HG02884 (cell line): ENCODE results near the gene NQO1.

Experiments
- ATAC-seq: cut with Tn5 transposase; IDR thresholded peaks from one replicate; pipeline ENCODE4 v1.9.1; 2021; ENCODE audit warnings: mild to moderate bottlenecking, moderate library complexity; ENCODE audit not compliant: unreplicated experiment

NQO1 gene

GRCh38 chr16:69707920-69708683, 18.3 kb downstream of the NQO1 start:
- ATAC-seq: no peak

GRCh38 chr16:69706975-69707340, 19.4 kb downstream of the NQO1 start:
- ATAC-seq: no peak

- no peak for ATAC-seq
Observed at GRCh38 chr16:69706256-69706974, 19.9 kb downstream of the NQO1 start.

- no peak for ATAC-seq
Observed at GRCh38 chr16:69703638-69704037, 22.7 kb downstream of the NQO1 start.

DNA sequence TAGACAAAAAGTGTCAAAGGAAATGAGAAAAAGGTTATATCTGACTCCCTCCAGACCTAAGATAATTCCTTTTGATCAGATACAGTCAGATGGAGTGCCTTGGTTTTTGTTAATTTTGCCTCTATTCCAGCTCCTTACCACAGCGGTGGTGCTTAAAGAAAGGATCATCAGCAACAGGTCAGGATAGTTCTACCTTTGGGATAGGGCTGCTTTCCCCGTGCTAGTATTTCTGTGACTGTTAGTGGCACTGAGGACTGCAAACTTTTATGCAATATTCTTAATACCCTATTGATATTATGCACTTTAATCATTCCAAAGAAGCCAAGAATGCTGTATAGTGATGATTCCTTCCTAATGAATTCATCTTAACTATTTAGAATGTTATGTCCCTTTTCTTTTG, 24.5 kb downstream of the NQO1 start:
- no peak for ATAC-seq

DNA sequence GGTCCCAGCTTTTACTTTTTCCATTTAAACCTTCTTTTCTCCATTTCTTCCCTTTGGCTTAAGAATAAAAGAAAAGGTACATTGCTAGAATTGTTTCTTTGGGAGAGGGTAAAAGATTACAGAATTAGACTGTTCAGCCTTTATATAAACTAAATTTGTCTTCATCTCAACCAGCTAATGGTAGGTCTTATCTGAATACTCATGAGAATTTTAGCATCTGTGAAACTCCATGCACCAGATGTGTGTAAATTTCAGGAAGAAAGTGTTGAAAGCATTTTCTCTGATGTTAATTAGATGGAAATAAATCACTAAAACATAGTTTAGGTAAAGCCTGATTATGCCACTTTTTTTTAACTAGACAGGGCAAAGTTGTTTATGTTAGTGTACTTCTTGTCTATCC, 24.9 kb downstream of the NQO1 start:
- no peak for ATAC-seq

DNA sequence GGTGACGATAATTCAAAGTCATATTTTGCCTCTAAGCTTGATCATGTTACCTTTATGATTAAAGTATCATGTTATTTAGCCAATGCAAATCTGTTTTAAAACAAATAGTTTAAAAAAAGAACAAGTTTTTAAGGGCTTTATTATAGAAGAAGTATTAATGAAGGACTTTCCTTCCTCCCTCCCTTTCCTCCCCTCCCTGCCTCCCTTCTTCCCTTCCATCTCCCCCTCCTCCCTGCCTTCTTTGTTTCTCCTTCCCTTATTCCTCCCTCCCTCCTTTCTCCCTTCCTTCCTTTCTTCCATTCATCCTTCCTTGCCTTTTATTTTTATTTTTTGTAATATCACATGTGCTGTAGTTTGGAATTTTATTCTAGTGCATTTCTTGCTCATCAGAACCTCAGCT, 26.4 kb downstream of the NQO1 start:
- no peak for ATAC-seq

DNA sequence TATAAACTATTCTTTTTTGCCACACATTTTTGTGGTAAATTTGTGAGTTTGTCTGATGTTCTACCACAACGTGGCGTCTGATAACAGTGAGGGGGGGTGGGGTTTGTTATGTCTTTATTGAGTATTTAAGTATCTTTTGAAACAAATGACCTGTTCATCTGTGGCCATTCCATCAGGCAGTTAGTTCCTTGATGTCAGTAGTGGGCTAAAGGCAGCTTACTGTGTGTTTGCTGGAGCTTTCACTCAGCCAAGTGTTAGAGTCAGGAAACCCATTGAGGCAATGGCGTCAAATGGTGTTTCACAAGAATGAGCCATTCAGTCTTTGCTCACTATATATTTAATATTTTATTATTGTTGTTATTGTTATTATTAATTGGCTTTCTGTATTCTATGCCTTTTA, 28.0 kb downstream of the NQO1 start:
- no peak for ATAC-seq

DNA sequence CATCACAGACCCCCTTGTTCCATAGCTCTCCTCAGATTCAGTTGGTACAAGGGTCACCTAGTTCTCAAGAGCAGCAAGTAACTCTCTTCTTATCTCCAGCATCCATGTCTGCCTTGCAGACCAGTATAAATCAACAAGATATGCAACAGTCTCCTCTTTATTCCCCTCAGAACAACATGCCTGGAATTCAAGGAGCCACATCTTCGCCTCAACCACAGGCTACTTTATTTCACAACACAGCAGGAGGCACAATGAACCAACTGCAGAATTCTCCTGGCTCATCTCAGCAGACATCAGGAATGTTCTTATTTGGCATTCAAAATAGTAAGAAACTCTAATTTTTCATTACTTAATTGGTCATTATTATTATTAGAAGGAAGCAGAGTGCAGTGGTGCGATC, 32.4 kb downstream of the NQO1 start:
- ATAC-seq: no peak

DNA sequence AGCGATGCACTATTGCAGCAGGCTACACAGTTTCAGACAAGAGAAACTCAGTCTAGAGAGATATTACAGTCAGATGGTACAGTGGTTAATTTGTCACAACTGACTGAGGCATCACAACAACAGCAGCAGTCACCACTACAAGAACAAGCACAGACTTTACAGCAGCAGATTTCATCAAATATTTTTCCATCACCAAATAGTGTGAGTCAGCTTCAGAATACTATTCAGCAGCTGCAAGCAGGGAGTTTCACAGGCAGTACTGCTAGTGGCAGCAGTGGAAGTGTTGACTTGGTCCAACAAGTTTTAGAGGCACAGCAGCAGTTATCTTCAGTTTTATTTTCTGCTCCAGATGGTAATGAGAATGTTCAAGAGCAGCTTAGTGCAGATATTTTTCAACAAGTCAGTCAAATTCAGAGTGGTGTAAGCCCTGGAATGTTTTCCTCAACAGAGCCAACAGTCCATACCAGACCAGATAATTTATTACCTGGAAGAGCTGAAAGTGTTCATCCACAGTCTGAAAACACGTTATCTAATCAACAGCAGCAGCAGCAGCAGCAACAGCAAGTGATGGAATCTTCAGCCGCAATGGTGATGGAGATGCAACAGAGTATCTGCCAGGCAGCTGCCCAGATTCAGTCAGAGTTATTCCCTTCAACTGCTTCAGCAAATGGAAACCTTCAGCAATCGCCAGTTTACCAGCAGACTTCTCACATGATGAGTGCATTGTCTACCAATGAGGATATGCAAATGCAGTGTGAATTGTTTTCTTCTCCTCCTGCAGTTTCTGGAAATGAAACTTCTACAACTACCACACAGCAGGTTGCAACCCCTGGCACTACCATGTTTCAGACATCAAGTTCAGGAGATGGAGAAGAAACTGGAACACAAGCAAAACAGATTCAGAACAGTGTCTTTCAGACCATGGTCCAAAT, 34.1 kb downstream of the NQO1 start:
- ATAC-seq: no peak

- ATAC-seq: no peak
Observed at GRCh38 chr16:69688589-69688988, 37.8 kb downstream of the NQO1 start.

GRCh38 chr16:69680358-69680757, 46.0 kb downstream of the NQO1 start:
- no peak for ATAC-seq

- ATAC-seq: no peak
Observed at GRCh38 chr16:69672998-69673713, 53.2 kb downstream of the NQO1 start.

GRCh38 chr16:69672315-69672997, 53.9 kb downstream of the NQO1 start:
- ATAC-seq: no peak

DNA sequence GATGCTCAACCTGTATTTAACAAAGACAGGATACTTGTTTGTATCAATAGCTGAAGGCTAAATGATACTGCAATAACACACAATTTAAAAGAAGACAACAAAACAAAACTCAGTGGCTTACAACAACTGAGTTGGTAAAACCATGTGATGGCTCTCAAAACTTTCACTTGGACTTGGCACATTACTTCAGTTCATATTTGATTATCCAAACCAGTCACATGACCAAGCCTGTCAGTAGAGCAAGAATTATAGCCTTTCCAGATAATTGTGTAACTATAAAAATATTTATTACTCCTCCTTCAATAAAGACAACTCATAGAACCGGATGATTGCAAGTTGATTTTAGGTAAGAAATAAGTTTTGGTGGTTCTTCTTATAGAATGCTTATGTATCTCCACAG, 56.8 kb downstream of the NQO1 start:
- no peak for ATAC-seq

GRCh38 chr16:69663846-69664245, 62.5 kb downstream of the NQO1 start:
- ATAC-seq: no peak

DNA sequence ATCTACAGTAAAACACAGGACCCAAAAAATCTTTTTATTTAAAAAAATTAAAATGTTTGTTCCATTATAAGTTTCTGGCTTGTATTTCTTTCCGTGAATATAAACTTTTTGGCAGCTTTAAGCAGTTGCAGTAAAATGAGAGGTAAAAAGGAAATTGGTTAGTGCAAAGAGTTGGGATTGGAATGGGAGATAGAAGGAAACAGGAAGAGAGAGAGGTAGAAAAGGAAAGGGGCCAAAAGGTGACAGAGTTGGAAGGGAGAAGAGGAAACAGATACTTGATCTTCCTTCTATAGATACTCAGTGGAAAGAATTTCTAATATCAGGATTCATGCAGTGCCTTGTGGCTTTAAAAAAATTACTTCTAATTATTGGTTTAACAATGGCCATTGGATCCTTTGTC, 63.5 kb downstream of the NQO1 start:
- no peak for ATAC-seq

DNA sequence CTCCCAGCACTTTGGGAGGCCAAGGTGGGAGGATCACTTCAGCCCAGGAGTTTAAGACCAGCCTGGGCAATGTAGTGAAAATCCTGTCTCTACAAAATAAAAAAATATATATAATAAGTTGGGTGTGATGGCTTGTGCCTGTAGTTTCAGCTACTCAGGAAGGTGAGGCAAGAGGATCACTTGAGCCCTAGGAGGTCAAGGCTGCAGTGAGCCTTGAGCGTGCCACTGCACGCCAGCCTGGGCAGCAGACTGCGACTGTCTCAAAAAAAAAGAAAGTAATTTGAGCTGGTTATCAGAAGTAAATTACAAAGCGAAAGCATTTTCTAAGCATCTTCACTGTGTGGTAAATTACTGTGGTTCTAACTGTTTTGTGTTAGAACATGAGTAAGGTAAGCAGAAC, 66.2 kb downstream of the NQO1 start:
- ATAC-seq: no peak
